DND-41 (cell line): ENCODE measurements around the gene MRNIP.

Source experiments
- CTCF ChIP-seq: IDR thresholded peaks from 2 replicates; pipeline ENCODE4 v1.5.1; 2012; ENCODE audit warnings: borderline replicate concordance, low read length, moderate library complexity, mild to moderate bottlenecking; ENCODE audit not compliant: poor library complexity, severe bottlenecking; ENCODE audit errors: extremely low read depth
- EZH2 ChIP-seq: IDR thresholded peaks from 3 replicates; pipeline ENCODE4 v1.6.1; 2012; ENCODE audit warnings: borderline replicate concordance, low read depth, mild to moderate bottlenecking, moderate library complexity, low read length, inconsistent platforms; ENCODE audit not compliant: severe bottlenecking

- no peak for TF ChIP-seq EZH2
- no peak for TF ChIP-seq CTCF
These were observed 34.5 kb downstream of the MRNIP start for GRCh38 chr5:179823937-179824744.
